HG03139 (cell line): ENCODE data around the gene PATZ1.

Experiments
- ATAC-seq: cut with Tn5 transposase; IDR thresholded peaks from one replicate; pipeline ENCODE4 v1.9.1; 2021; ENCODE audit not compliant: unreplicated experiment

Gene PATZ1

DNA sequence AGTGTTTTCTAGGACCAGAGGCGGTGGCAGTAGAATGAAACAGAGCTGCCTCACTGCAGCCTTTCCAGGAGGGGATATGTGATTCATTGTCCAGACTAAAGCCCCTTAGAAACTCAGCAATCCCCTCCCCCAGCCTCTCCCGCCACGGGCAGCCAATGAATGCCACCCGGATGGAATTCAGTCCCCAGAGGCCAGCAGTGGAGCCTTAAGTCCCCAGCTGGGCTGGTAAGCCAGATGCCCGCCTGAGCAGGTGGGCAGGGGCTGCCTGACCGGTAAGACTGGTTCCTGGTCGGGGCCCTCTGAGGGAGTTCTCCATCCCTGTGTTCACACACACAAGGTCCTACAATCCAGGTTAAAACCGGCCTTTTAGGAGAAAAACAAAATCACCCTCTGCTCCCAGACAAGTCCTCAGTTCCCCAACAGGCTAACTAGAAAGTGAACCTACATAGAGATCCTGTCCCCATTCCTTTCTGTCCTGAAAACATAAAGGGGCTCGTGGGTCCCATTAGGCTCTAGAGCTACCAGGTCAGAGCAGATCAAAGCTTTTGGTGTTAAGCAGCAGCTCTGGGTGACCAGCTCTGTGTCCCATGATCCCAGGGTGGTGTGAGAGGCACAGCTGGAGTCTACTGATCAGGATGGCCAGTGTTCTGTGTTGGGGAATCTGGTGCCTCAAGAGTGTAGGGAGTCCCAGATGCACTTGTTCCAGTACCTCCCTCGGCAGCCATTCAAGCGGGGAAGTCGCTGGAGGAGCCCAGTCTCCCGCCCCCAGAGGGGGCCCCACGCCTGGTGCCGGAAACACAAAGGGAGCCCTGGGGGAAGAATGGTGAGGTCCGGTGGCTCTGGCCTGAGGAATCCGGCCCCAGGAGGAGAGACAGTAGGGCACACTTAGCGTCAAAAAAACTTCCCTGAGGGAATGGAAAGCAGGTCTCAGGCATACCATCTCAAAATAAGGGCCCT, 2.6 kb downstream of the PATZ1 start:
- ATAC-seq = no peak

DNA sequence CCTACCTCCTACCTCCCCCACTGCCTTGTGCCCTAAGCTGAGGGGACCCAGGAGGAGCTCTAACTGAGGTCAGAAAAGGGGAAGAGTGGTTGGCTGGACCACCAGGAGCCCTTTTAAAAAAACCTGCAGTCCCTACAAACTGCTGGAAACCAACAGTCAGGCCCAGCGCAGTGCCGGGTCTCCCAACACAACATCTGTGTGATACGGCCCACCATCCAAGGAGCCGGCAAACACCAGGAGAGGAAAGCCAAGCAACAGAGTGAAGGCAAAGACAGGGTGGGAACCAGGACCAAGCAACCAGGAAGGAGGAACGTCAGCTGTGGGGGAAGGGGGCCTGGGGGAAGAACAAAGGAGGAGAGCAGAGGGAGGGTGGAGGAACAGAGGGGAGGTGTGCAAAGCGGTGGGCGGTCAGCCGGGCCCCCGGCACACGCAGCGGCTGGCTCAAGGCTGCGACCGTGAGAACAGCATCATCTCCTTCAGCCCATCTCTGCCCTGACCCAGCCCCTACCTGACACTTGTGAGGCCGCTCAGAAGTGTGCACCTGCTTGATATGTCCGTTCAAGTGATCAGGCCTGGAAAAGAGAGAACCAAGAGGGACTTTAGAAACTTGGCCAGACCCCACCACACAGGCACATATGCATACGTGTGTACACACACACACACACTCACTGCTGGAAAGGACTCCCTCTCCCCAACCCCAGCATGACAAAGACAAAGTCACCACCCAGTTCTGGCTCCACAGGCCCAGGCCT, 3.6 kb downstream of the PATZ1 start:
- no peak for ATAC-seq

DNA sequence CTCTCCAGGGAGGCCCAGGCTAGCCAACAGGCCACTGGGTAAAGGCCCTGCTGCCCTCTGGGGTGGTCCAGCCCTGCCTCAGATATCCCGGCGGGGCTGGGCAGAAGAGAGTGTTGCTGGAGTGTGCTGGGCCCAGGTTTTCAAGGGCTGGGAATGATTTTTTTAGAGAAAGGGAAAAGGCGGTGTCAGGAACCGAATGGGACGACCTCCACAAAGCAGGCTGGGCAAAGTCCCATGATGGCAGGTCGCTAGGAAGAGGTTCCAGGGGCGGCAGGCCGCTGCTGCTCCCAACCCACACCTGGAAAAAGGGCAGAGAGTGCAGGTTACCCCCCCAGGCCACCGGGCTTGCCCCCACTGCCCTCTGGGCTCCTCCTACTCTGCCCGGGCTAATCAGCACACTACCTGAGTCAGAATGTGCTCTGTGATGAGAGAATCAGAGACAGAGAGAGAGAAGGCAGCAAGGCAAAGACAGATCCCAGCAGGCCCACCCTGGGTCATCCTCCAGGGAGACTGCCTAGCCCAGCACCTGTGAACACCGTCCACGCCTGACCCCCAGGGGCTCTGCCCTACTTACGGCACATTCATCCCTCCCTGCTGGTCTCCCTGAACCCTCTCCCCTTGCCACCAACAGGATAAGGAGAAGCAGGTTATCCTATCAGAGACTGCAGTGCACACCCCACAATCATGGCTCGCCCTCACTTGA, 4.6 kb downstream of the PATZ1 start:
- ATAC-seq = no peak

DNA sequence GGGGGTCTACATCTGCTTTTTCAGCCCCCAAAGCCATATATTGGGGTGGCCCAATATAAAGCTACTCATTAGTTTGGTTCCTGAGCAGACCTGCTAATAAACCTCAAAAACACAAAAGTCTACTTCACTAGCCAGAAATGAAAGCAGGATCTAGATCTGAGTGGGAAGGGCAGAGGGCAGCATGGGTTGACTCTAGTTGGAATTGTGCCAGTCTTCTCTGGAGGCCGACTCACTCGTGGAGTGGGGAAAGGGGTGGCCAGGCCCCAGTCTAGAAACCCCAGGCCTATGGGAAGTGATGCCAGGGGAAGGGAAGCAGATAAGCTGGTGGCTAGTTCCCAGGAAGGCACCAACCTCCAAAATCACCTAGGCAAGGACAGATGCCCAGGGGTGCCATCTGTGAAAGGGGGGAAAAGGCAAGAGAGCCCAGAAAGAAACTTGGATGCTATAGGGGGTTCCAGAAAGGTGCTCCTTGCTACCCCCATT, 5.3 kb downstream of the PATZ1 start:
- no peak for ATAC-seq

DNA sequence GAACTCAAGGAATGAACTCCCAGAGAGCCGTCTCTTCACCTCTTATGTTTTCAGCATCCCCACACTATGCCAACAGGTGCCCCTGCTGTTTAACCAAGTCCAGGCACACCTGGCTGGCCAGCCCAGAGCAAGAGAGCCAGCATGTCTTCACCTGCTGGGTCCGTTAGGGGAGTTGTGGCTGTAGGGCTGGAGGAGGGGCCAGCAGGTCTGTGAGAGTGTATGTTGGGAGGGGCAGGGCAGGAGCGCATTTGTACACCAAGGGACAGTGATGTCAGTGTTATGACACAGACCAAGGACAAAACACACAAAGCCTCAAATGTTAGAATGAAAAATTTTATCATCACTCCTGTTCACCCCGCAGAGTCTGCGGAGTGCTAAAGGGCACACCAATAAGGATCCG, 5.8 kb downstream of the PATZ1 start:
- ATAC-seq = no peak

DNA sequence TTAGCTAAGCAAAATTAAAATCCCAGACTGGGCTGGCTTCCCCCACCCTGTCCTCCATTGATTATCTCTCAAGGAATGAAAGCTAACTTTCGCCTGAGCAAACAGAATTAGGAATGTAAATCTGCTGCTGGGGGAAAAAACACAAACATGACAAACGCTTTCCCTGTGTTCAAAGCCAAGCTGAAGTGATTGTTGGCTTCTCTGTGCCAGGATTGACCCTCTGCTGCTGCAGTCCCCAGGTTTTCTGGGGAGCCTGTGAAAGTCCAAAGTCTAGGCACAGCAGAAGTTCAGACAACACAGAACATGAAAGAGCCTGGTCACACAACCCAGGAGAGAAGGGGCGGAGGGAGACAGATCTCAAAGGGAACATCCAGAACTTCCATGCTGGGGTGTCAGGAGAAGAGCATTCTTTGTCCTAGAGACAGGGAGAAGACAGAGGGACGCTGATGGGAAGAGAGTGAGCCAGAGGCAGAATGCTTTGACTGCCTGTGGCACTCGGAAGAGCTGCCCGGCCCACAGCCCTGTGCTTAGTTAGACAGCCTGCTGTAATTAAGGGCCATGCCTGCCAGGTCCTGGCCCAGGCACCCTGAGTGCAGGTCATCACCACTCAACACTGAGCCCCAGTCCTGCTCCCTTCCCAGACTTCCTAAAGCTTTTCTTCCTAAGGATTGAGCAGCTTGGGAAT, 6.9 kb downstream of the PATZ1 start:
- no peak for ATAC-seq

DNA sequence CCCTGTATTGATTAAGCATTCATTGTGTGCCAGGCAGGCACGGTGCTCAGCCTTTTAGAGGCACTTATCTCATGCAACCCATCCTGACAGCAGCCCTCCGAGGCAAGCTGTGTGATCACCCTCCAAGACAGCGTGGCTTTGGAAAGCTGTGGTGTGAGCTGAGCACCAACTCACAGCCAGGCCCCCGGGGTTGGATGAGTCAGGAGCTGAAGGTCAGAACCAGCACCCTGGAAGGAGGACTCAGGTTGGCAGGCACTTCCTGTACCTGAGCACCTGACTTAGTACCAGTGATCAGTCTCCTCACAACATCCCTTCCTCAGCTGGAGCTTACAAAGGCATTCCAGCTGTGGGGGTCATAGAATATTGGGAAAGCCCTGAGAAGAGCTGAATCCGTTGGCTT, 9.0 kb downstream of the PATZ1 start:
- ATAC-seq = no peak

DNA sequence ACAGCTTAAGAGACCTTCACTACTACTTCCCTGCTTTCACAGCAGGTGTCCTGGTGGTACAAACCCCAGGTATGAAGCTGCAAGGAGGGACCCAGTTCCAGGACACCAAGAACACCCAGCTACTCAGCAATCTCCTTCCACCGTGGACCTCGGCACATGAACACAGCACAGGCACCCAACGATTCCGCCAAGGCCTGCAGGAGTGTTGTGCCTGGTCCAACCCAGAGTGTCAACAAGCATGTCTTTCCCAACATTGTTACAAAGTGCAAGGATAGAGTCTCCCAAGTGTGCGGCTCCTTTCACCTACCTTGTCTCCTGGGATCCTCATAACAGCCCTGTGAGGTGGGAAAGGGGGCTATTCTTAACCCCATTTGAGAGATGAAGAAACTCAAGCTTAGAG, 11.8 kb downstream of the PATZ1 start:
- no peak for ATAC-seq

DNA sequence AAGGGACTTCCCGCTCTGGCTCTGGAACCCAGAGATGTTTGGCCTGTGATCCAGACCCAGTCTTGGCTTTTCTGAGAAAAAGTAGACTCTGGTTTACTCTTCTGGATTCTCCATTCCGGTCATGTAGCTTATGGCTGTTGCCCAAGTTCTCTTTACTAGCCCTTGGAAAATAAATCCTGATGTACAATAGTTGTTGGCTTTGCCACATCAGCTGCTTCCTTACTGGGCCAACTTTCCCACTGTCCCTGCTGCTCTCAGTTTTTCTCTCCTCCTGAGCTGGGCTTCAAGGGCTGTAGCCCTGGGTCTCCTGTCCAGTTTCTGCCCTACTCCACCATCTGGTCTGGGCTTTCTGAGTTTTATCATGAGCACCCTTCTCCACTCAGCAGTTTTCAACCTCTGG, 12.5 kb downstream of the PATZ1 start:
- ATAC-seq = no peak

DNA sequence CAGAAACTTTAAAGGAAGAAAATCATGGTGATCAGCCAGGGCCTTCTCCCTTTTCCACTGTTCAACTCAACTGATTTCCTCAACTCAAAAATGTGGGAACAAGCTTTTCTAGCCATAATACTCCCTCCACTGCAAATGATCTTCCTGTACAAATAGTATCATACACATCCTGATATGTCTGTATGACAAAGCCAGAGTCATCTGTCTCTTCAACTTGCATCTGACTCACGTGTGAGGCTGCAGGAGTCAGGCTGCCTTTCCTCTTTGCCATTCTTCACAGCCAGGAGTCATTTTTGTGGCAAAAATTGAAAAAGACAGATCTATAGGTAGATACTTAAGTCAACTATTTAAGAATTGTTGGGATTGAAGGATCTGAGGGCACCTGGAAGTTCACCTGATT, 13.3 kb downstream of the PATZ1 start:
- ATAC-seq = no peak

DNA sequence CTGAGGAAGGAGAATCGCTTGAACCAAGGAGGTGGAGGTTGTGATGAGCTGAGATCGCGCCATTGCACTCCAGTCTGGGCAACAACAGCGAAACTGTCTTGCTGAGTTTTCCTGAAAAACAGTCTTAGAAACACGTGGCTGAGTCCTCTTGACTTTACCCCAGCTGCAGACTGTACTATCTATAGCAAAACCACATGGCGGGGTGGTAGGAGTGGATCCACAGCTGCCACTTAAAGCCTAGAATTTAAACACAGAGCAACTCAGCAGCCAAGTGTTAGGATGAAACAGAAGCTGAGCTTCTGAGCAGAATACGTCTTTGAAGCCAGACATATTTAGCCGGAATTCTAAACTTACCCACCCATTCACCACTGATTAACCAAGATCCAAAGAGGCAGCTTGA, 14.1 kb downstream of the PATZ1 start:
- no peak for ATAC-seq

DNA sequence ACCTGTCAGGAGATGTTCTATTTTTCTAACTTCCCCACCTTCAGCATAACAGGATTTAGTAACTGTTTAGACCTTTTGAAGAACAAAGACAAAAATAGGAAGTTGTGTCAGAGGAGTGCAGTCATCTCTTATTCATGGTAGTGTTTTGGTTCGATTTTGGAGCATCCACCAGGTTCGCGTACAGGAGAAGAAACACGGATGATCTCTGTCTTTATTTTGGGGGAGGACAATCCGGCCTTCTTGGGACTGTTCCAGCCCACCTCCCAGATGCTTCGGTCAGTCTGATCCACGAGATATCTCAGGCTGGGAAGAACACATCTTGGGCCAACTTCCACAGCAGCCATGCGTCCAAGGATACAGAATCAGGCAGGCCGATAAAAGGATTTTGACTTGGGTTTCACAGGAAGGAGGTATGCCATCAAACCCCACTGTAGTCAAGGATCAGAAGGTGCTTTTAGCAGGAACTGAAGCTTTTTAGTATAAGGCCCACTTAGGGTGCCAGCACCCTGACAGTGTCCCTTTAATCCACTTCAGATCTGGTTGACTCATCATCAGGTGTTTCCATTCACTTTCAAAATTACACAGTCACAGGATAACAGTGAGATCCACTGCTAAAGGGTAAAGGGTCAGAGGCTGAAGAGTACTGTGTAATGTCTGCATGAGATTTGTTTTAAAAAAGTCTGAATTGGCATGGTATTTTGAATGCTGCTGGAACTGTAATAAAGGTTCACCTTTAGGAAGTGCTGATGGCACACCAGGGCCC, 16.5 kb downstream of the PATZ1 start:
- ATAC-seq = no peak

DNA sequence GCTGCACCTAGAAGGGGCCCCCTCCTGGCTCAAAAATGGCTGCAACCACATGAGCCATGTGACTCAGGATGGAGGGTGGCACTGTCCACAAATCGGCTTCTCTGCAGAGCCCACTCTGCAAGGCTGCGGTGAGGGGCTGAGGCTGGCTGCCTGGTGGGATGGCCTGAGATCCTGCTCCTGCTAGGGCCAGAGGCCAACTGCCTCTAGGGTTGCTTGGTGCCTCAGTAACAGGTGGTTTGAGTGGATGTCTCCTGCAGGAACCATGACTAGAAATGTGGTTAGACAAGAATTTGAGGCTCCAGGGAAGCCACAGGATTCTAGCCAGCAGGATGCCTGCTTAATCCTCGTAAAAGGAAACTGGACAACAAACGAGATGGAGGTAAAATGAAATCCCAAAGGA, 17.1 kb downstream of the PATZ1 start:
- ATAC-seq = no peak

DNA sequence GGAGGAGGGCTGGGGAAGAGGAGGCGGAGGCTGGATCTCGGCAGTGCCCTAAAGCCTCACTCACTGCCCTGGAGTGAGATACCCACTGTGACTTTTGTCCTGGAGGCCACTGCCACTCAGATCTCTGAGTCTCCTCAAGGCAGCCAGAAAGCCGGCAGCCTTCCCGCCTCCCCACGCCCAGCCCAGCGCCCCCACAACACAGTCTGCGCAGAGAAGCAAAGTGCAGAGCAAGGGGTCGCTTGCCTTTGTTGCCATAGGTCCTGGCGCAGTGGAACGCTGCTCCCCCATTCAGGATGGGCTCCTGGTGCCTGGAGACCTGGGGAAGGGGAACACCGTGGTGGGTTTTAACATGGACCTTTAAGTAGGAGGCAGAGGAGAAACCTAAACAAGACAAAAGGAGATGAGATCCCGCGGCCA, 17.6 kb downstream of the PATZ1 start:
- no peak for ATAC-seq

DNA sequence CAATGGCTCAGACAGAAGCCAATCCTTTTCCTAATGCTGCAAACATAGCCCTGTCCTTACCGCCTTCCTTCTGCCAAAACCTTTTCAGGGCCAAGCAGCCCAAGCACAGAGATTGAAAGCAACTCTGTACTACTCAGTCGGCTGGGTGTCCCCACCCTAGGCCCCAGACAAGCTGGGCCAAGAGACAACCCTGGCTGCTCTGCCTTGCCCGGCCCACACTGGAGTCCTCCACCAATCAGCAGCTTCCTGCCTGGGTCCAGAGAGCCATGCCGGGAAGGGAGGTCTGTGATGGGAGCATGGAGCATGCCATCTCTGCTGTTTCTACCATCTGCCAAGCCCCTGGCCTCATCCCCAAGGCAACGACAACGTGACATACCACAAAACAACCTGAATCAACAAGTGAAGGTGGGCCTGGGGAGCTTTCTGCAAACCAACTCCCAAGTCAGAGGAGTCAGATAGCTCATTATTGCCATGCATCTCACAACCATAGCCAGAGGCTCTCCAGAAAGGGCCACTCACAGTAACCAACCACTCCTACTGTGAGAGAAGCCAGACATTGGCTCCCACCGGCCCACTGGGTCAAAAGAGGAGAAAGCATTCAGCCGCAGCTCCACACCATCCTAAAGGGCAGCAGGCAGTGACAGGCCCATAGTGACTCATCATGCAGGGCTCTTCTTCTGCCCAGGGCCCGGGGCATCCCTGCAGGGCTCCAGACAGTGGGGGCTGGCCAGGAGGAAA, 18.2 kb downstream of the PATZ1 start:
- no peak for ATAC-seq

DNA sequence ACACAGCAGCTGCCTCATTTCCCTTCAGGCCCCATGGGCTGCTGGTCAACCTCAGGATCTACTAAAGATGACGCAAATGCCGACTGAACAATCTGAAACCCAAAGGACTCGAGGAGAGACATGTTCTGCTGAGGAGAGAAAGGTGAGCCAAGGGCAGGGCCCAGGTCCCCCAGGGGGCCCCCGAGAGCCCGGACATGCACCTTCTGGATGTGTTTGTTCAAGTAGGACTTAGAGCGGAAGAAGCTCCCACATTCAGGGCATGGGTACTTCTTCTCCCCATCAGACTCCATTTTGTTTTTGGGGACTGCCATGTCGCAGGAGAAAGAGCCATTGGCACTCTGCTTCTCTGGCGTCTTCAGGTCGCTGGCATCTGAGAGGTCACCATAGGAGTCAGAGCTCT, 19.3 kb downstream of the PATZ1 start:
- no peak for ATAC-seq

DNA sequence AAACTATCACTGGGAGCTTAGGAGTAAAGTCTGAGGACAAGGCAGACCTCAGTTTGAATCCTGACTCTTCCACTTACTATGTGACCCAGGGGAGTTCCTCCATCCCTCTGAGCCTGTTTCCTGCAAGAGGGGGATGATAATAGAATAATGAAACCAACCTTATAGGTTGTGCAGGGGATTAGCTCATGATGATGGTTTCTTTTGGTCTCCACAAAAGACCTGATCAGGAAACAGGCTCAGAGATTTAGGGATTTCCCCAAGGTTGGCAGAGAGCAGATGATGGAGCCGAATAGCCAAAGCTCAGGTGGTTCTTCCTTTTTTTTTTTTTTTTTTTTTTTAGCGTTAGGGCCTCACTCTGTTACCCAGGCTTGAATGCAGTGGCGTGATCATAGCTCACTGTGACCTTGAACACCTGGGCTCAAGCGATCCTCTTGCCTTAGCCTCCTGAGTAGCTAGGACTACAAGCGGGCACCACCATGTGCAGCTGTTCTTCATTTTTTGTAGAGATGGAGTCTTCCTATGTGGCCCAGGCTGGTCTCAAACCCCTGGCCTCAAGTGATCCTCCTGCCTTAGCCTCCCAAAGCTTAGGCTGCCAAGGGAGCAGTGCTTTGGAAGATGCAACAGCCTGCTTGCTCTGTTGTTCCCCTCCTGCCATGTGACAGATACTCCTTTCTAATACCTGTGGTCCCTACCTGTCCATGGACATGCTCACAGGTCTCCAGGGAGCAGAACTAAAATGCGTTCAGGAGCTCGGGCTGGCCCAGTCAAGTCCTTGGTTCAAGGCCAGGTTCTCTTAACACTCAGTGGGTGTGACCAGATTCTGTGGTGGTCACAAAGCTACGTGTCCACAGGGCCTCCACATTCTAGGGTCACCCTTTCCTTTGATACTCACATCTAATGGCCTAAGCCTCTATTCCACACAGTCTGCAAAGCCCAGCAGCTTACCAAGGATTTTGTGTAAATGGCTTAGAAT, 22.3 kb downstream of the PATZ1 start:
- ATAC-seq = no peak

DNA sequence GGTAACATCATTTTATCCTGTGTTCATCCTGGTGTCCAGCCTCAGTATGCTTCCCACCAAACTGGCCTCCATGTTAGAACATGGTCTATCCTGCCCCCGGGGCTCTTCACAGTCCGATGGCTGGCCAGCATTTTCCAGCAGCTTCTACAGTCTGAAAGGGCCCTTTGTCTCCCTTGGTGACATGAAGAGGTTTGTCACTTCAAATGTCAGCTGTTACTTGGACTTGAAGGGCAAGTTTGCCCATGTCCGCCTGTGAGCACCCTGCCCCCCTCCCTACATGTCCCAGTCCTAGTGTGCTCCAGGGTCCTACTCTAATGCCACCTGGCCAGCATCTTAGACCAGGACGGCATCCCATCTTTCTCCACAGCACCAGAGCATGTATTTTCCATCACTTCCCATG, 24.7 kb downstream of the PATZ1 start:
- ATAC-seq = no peak
